Stimulated activated CD4-positive, alpha-beta T cell treated with anti-CD3 and anti-CD28 coated beads, Interleukin-12 subunit alpha, Interleukin-12 subunit beta, amount 100 ng/mL, for 4 hours (primary cell): Measurements from ENCODE around the gene CTIF.

Source experiments
- DNase-seq: peaks from one replicate; pipeline ENCODE4 v3.0.0-alpha.2; 2020

Gene CTIF

DNA sequence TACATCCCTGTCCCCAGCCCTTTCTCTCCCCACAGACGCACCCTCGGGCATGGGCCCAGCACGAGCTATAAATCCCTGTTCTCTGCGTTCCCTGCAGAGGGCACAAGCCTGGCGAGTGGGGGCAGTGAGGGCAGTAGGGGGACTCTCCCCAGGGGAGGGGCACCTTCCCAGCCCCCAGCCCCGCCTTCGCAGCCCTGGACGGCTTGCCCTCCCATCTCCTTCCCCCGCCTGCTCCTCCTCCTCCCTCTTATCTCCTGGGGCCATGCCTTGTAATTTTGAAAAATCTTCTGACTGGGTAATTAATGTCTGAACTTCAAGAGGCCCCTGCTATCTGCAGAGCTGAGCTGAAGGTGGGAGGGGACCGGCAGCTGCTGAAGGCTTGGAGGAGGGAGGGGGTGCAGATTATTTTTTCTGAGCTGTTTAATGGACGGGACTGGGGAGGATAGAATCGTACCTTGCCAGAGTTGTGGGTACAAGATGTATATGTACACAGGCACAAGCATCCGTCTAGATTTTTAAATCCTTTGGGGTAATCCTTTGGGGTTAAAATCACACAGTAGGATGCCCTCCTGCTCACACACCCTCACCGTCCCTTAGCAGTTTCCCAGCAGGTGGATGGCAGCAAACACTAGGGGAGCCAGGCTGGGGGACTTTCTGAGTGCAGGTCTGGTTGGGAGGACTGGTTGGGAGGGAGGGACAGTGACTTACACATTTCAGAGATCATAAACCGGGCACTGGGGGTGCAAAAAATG lies 290.0 kb downstream of the CTIF start:
- DNase-seq = no peak

DNA sequence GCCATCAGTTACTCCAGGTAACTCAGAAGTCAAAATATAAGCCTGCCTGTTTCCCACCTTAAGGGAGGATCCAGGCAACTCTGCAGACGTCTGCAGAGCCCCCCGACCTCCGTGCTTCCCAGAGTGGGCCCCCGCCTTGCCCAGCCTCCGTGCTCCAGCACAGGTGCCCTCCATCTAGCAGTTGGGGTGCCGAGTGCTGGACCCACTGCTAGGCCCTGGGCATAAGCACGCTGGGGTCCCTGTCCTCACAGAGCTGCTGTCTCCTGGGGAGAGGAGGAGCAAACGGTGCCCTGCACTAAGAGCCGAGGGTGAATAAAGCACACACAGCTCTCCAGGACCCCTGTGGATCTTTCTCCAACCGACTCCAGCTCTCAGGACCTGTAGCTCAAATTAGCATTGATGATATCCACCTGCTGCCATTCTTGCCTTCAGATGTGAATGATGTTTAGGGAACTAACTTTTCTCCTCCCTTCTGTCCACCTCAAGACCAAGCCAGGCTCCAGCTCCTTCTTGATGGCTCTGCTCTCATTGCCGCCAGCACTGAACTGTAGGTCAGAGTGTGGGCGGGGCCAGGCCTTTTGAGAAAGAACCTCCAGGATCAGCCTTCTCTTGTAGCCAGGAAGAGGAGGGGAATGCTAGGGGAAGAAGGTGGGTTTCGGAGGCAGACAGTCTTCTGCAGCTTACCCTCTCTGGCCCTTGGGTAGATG lies 290.8 kb downstream of the CTIF start:
- no peak for DNase-seq

DNA sequence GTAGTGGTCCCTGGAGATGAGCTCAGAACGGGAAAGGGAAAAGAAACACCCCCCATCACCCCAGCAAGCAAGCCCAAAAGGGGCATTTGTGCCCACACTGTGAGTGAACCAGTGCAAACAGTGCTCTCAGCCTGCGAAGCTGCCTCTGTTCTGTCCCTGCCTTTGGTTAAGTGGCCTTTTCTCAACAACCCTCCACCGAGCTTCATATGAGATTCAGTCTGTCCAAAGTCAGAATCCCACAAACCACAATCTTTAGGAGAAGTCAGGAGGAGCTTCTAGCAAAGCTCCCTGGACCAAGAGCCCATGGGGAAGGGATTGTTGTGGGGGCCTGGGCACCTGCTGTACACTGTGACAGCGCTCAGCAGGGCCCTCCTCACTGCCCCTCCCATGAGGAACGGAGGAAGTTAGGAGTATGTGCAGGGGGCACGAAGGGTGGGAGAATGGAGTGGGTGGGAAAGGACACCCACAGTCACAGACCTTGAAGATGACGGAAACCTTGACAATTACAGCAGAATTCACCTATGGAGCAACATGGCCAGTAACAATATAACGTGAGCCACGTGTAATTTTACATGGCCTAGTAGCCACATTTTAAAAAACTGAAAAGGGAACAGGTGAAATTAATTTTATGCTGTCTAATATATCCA lies 292.4 kb downstream of the CTIF start:
- DNase-seq = no peak

DNA sequence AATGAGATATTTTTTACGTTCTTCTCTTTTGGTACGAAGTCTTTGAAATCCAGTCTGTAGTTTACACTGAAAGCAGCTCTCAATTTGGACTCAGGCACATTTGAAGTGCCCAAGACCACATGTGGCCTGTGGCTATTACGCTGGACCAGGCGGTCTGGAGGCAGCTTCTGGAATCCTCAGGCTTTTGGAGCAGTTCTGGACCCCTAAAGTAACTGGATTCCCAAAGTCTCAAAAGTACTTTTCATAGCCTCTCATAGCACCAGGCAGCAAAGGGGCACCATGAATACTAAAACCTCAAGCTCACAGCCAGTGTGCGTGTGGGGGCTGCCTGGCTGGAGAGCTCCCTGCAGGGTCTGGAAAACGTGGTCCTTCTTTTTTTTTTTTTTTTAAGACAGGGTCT lies 293.0 kb downstream of the CTIF start:
- no peak for DNase-seq

DNA sequence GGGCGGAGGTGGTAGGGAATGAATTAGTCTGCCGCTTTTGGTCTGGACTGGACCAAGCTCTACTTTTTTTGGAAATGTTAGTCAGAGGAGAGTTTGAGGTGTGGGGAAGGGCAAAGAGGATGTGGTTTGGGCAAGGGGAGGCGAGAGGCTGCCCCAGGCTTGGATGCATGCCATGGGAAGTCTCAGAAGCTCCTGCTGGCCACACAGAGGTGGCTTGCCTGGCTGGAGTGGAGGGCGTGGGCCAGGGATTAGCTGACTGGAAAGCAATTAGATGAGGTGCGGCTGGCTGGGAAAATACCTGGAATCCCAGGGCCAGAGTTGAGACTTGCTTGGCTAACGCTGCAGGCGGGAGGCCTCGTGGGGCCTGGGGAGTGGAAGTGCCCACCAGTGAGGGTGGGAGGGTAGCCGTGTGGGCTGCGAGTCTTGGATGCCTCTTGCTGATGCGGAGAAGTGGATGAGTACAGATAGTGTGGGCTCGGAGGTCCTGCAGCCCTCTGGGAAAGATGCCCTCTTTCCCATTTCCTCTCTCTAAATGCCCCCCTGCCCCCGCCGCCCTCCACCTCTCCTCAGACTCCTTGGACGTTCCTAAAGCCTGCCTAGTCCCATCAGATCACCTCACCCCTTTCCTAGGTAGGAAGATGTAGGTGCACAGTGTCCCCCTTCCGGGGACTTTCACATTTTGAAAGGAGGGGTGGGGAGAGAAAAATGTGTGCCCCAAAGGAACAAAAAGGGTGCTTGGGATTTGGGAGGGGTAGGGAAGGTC lies 294.3 kb downstream of the CTIF start:
- DNase-seq = no peak

DNA sequence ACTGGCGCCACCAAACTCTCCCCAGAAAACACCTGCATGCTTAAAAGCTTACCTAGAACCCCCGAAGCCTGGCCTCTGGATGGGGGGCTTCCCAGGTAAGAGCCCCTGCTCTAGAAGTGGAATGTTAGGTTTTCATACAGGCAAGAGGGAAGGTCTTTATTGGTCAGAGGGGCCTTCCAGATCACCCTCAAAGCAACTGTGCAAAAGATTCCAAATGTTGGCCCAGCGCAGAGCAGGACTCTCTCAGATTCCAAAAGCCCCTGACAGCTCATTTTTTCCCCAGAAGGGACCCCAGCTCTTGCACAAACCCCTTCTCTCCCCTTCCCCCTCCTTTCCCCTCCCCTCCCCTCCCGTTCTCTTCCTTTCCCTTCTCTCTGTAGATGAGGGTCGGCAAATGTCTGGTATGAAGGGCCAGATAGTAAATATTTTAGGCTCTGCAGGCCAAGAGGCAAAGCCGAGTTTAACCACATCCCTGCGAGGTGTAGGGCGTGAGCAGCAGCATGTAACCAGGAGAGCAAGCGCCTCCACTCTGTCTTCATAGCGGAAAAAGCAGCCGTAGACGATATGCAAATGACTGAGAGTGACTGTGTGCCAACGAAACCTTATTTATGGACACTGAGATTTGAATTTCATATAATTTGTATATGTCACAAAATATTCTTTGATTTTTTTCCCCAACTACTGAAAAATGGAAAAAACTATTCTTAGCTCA lies 295.0 kb downstream of the CTIF start:
- DNase-seq = peak; percentile 30

DNA sequence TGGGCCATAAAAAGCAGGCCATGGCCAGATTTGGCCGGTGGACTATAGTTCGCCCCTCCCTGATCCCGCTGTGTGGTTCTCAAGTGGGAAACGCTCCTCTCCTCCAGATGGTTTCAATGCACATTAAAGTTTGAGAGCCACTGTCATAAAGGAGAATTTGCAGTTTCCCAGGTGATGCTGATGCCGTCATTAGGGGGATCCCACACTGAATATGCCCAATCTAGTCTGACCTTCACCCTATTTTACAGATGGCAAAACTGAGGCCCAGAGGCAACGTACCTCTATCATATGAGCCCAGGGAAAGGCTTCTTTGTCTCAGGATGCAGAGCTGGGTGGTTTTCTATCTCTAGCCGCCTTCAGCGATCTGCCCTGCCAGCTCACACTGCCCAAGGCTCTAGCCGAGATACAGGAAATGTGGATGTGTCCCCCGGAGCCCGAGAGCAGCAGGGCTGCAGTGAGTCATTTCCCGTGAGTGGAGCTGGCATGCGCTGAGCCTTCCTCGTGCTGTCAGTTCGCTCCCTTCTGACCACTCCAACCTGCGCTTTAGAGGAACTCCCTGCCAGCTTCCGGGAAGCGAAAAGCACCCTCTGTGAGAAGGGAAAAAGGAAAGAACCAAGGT lies 295.7 kb downstream of the CTIF start:
- DNase-seq = peak; percentile 64

DNA sequence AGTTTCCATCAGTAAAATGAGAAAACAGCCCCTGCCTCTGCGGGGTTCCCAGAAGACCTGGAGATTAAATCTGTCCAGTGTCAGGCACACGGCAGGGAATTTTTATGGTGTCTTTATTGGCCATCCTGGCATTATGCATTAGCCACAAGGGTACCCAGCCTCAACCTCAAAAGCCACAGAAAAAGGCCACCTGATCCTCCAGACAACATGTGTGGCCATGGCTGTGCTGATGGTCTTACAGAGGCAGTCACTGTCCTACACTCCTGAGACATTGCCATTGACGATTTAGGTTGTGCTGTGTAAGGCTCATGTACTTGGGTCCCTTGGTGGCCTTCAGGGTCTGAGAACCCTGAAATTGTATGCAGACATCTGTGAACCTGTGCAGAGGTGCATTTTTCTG lies 296.3 kb downstream of the CTIF start:
- no peak for DNase-seq

DNA sequence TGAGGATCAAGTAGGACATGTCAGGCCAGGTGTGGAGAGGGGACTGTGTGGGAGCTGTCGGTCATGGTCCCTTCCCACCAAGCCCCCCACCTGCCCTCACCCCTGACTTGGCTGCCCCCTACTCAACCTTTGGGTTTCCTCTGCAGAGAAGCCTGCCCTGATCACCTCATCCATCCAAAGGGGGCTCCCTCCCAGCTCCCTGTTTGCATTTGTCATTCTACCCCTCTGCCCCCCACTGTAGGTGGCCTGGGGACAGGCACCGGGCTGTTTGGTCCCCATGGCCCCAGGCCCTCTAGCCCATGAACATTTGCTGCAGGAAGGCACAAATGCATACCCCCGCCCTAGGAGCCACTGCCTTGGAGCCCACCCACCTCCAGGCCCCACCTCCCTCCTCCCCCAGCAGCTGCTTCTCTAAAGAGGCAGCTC lies 296.9 kb downstream of the CTIF start:
- no peak for DNase-seq

DNA sequence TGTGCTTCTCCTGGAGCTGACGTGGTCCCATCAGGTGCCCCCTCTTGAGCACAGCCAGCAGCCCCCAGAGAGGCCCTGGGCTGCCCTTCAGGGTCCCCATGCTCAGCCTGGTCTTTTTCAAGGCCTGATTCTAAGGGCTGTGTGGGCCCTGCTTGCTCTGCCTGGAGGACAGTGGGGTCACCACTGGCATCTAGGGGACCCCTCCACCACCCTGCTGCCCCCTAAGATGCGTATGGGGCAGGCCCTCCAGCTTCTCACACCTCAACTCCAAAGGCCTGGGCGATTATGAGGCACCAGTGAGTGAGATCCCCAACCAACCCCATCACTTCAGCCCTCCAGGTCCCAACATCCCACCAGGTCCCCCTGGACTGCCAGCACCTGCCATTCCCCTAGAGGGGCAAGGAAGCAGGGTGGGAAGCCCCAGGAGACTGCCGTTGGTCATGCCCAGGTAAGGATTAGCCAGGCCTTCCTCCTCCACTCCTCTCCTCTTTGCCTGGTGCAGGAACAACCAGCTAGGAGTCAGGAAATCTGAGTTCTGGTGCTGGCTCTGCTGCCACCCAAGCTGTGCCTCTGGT lies 297.5 kb downstream of the CTIF start:
- DNase-seq = no peak

DNA sequence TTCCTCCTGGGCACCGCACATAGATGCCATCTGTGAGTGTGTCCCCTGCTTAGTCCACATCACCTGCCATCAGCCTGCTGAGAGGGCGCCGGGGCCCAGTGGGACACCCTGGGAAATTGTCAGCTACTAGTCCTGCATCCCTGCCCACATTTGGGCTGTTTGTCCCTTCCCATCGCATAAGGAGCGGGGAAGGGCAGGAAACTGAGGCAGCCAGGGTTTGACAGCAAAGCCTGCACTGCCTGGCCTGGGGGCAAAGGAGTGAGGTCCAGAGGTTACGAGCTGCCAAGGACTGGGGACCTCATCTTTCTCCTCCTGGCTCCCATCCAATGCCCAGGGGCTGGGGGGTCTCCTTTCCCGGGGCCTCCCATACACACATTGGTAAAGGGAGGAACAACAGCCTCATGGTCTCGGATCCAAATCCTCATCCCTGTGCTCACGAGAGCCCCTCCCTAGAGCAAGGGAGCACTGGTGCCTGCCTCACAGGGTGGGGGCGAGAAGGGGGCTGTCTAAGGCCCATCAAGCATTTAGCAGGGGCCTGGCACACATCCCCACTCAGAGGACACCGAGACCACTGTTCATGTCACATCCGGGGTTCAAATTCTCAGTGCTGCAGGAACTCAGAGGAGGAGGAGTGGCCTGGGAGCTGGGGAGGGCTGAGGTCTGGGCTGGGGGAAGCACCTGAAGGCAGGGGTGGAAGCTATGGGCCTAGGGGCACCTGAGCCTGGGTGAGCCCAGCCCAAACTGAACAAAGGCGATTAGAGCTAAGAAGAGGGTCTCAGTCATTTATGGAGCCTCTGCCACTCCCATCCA lies 298.2 kb downstream of the CTIF start:
- no peak for DNase-seq

DNA sequence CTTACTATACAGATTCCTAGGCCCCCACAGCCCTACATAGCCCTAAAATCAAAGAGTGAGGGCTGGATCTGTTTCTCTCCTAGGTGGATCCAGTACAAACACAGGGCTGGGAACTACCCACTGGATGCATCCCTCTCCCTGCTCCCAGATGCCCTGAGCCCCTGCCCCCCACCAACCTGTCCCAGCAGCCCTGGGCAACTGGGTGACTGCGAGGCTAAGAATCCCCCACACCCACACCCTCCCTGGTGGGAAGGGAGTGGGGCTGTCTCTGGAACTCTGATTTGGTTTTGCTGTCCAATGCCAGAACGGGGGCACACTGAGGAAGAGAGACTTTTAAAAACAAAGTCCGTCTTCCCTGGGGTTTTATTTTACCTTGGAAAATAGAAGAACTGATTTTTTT lies 298.8 kb downstream of the CTIF start:
- DNase-seq = no peak

DNA sequence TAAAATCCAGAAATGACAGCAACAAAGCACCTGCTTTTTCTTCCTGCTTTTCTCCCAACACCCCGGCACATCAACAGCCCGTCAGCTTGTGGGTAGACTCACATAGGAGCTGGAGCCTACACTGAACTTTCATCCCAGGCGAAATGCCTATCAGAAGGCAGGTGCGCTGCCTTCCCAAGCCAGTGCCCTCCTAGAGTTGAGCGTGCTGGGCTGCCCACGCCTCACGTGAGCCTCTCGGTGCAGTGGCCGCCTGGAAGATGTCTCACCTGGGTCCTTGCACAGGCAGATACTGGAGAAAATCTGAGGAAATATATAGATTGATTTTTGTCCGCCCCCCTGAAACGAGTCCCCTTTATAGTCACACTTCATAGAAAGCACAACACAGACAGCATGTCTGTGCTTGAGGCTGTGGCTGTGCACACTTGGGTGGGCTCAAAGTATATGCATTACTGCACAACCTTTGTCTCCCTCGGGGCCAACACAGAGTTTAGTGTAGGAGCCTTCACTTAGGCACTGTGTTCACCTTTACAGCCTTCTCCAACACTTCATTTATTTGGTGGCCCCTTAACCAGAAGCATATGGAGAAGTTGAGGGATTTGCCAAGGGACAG lies 299.4 kb downstream of the CTIF start:
- DNase-seq = no peak

DNA sequence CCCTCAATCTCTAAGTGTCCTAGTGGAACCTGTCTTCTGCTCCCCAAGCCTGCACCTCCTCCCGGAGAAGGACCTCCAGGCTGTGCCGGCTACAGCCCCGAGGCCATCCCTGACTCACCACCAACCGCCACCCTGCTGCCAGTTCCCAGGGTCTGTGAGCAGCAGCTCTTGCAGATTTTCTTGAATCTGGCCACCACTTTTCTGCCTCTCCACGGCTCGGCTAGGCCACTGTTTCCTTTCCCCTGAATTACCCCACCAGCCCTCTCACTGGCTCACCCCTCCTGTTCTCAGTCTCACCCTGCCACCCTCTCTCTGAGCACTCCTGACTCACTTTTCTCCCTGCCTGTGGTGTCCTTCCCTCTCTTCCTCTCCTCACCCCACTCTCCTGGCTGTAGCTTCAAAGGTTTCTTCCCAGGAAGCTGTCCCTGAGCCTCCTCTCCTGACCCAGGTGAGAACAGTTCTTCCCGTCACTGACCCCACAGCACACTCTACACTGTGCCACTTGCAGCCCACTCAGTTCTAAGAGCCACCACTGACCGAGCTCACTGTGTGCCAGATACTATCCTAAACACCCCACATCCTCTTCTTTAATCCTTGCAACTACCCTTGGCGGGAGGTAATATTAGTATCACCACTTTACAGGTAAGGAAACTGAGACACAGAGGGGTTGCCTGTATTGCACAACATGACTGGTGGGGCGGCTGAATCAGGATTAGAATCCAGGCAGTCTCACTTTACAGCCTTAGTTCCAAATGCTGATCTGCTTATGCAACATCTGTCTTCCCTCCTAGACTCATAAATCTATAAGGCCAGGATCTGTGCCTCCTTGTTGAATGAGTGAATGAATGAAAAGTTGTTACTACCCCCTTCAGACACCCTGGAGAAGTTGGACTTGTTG lies 300.3 kb downstream of the CTIF start:
- DNase-seq = no peak

DNA sequence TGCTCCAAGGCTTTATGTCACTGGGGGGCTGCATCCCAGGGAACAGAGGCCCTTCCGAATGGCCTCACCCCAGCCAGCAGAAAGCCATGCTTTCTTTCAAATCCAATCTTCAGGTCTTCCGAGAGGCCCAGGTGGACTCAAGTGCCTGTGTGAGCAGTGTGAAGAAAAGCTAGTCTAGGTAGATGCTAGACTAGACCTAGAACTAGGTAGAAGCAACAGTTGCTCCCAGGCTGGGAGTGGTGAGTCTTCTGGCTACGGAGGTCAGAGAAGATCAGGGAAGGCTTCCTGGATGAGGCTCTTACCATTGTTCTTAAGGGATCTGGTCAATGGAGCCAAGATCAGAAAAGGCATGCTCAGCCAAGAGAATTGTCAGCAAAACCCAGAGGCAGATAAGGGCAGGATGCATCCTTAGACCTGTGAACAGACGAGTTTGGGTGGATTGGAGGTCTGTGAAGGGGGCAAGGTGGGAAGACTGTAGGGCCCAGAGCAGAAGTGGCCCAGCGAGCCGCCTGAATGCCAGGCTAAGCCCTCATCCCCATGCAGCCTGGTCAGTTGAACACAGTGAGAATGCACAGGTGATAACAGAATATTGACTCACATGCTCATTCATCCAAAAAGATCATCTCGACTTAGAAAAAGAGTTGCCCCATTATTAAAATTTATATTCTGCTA lies 301.1 kb downstream of the CTIF start:
- no peak for DNase-seq

DNA sequence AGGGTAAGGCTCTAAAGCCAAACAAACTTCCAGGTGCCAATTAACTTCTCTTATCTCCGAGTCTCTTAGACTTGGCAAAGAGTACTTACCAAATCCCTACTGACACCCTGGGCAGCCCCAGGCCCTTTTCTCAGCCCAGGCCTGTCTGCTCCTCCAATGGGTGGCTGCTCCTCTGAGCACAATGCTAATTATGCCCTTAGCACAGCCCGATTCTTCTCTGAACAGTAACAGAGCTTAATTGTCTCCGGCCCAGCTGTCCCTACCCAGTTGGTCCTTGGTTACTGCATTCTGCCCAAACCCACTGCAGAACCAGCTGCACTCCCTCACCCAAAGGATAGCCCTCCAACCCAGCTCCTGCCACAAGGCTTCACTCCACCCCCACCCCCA lies 301.7 kb downstream of the CTIF start:
- DNase-seq = no peak

DNA sequence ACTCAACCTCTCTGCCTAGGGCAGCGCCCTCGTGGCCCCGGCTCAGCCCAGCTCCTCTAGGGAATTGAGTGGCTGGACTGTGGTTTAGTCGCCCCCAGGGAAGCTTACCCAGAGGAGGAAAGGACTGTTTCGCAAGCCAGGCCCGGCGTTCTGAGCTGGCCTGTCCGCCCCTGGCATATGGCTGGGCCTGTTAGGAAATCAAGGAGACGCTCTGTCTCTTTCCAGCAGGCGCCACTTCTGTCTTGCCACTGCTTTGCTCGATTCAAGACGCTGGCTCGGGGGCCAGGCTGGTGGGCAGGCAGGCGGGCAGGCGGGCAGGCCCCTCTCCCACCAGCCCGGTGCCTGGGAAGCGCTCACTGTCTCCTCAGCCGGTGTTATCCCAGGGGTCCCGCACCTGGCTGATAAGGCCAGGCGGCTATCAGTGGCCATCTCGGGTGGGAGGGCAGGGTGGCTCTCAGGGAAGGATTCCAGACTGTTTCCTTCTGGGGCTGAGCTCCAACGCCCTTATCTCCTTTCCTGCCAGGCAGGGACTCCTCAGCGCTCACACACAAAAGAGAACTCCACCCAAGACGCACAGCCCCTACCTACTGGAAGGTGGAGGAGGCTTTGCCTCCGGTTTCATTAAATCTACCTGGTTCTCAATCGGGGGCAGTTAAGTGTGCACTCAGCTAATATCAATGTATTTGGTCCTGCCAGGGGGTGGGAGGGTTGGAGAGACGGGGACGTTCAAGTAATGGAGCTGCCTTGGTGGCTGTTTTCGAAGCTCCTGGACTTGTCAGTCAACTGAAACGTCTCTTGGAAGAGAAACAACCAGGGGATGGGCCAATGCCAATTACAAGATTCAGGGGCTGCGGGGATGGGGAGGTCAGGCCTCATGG lies 302.8 kb downstream of the CTIF start:
- no peak for DNase-seq
